GM18868 (cell line): ENCODE data around the gene IL1RL2.

ENCODE experiments used
- ATAC-seq: cut with Tn5 transposase; IDR thresholded peaks from one replicate; pipeline ENCODE4 v1.9.1; 2021; ENCODE audit warnings: mild to moderate bottlenecking, moderate library complexity; ENCODE audit not compliant: unreplicated experiment

Gene IL1RL2

GRCh38 chr2:102262216-102263129, 75.7 kb downstream of the IL1RL2 start:
- no peak for ATAC-seq

GRCh38 chr2:102264952-102265351, 78.1 kb downstream of the IL1RL2 start:
- ATAC-seq, result no peak

GRCh38 chr2:102266204-102266603, 79.4 kb downstream of the IL1RL2 start:
- no peak for ATAC-seq

DNA sequence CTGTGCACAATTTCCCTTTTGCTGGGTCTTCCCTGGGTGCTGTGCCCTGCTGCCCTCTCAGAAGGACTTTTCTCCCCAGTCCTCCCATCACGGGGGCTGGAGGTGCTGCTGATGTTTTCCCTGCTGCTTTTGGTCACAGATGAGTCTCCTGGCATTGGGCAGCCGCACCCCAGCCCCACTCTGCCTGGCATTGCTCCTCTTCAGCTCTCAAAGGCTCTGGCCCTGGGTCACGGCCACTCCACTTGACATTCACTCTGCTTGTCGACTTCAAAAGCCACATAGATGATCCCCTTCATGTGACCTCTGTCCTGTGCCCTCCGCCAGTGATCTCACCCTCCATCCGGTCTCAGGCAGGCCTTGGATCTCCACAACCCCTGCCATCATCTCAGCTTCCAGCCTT, 81.0 kb downstream of the IL1RL2 start:
- ATAC-seq, result no peak

- no peak for ATAC-seq
Measured at GRCh38 chr2:102268510-102269199, 81.8 kb downstream of the IL1RL2 start.

- ATAC-seq, result no peak
Measured at GRCh38 chr2:102269200-102269524, 82.3 kb downstream of the IL1RL2 start.

DNA sequence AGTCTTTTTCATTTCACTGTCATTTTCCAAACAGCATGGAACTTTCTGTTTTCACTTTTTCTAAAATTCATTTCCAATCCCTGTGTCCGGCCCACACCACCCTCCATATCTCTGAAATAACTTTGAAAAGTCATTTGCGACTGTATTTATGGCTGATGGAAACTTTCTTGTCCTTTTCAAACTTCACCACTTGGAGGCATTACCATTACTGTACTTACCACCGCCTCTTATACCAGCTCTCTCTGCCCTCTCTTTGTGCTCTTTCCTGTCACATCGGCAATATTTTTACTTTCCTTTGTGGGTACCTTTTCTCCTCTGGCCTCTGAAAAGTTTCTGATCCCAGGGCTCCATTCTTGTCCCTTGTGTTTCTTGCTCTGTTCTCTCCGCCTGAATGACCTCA, 85.0 kb downstream of the IL1RL2 start:
- no peak for ATAC-seq

DNA sequence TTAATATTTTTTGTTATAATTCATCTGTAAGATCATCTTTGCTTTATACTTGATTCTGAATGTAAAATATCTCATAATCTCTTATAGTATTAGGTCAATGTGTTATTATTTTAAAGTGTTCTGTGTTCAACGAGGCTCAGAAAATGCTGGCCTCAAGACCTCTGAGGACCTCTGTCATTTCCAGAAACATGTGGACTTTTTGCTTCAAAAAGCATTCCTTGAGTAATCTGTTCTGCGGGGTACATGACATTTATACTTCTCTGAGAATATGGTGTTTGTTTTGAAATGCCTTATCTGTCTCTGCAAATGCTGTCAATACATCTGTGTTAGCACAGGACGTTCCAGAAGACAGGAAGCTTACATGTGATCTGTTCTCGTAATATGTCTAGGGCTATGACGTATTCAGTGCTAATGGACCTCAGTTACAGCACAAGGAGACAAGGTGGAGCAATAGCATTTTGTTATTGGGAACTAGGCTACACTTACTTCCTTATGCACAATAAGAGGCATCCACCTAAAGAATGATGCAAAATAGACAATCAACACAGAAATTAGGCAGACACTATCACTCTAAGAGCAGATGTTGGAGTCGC, 86.9 kb downstream of the IL1RL2 start:
- no peak for ATAC-seq

GRCh38 chr2:102276549-102277201, 89.9 kb downstream of the IL1RL2 start:
- no peak for ATAC-seq

DNA sequence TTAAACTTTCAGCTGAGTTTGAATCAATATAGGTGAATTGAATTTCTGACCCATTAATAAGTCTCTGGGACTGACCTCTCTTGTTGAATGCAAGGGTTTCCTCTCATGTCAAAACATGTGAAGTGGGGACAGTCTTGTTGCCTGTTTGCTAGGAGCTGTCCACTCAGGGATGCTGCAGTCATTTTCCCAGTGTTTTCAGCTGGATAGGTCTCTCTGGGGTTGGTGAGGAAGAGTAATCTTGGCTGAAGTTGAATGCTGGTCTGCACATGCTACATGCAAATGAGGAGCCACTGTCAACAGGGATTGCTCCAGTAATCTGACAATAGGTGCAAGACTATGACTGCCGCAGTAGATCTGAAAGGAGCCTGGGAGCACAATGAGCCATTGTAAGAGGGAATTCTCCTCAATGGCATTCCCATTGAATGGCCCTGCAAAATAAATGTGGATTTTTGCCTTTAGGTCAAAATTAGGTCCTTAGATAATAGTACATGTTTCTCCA, 90.4 kb downstream of the IL1RL2 start:
- no peak for ATAC-seq

DNA sequence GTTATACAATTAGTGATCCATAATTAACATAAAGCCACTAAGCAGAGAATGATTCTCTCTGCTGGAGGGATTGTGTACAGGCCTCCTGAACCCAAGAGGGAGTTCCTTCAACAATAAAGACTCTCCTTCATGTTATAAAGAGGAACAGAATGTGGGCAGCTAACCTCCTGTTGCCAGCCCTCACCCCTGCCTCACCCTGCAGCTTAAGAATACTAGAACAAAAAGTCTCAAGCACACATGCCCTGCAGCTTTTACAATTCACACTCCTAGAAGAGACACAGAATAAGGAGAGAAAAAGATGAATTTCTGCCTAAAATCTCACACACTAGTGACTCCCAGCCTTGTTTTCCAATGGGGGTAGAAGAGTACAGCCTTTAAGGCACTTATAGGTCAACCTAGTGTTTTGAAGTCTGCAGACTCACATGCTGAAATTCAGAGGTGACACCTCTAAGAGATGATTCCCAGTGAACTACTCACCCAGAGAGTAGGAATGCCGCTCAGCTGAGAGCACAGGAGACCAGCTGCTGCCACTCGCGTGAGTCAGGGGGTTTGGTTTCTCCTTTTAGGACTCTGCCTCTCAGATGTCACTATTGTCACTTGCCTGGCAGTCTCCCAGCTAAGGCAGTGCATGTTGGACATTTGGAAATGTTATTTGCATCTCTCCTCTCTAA, 92.0 kb downstream of the IL1RL2 start:
- no peak for ATAC-seq

DNA sequence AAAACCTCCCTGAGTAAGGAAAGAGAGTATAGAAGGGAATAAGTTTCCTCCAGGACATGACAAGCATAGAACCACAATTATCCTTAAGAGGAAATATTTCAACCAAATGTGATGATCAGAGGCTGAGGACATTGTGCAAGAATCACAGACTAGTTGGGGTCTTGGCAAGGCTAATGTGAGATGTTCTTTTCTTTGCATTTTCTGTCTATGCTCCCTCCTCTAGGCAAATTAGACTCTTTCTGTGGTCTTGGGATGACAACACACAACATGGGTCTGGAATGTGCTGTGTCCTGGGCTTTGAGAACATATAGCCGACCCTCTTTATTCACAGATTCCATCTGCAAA, 92.5 kb downstream of the IL1RL2 start:
- no peak for ATAC-seq

DNA sequence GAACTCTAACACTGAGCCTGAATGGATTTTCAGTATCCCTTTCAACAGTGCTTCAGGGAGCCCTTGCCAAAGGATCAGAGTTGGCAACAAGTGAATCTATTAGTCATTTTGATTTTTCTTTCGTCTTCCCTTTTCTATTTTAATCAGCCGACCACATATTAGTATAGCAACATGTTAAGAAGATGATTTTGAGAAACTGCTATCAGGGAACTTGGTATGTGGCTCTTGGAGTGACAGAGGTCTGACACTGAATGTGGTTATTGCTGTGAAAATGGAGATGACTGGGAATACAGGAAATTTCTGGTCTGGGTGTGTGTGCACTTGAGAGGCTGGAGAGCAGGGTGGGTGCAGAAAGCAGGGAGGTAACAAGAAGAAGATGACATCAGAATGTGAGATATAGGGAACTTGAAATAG, 95.9 kb downstream of the IL1RL2 start:
- no peak for ATAC-seq

DNA sequence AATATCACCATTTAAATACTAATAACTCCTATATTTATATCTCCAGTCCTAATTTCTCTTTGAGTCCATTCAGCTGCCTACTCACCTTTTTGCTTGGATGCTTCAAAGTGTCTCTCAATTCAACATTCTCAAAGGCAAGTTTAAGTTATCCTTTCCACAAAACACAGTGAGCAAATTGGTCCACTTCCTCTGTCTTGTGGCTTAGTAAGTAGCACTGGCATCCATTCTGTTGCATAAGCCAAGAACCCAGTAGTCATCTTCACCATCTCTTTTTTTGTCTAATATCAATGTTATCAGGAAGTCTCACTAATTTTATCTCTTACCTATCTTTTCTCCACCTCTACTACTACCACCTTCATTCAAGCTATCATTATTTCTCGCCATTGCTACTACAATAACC, 97.2 kb downstream of the IL1RL2 start:
- ATAC-seq, result no peak

- ATAC-seq, result no peak
Measured at GRCh38 chr2:102284611-102285010, 97.8 kb downstream of the IL1RL2 start.

DNA sequence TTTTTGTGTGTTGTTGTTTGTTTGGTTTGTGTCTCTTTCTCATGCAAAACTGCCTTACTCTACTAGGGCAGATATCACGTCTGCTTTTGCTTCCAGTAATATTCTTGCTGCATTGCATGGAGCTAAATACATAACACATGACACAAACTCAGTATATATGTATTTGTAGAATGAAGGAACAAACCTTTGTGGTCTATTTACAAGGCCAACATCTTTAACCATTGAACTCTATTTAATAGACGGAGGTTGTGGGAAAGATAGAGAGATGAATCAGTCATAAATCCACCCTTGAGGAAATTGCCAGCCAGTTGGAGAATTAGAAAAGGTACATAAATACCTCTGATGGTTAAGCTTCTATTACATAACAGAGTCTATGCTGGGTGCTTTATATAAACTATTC, 98.5 kb downstream of the IL1RL2 start:
- no peak for ATAC-seq

DNA sequence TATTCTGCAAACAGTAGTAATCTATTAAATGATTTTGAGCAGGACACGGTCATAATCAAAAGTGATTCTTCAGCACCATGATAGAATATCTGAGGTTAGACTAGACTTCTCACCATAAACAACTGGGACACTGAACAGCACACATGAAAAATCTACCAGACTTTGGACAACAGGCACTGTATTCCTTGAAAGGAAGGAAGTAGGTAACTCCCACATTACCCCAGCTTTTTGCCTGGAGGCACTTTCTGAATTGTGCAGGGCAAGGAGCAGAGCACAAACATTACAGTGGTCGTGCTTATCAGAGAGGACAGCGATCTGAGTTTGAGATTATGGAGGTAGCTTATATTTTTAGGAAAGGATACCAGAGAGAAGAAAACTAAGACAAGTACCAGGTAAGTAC, 99.2 kb downstream of the IL1RL2 start:
- ATAC-seq, result no peak

- ATAC-seq, result no peak
Measured at GRCh38 chr2:102289129-102289528, 102.3 kb downstream of the IL1RL2 start.
